SK-N-MC (cell line): ENCODE results near the gene SCCPDH.
A peak's percentile ranks its signal among the peaks of the same experiment; 100 is the strongest.
"Not testable (repeated sequence)": the region's sequence is repeated elsewhere in the genome, so short reads cannot be mapped to it uniquely, and the experiment has no call there.

Source experiments
- DNase-seq: peaks from one replicate; pipeline ENCODE4 v3.0.0-alpha.2; 2011; ENCODE audit warnings: low read depth, low spot score
- H3K27ac ChIP-seq: fragments of 200-600 bp; sonication (generic); 2 replicates; pipeline ENCODE4 v1.5.1; 2016; ENCODE audit warnings: mixed run types
- H3K36me3 ChIP-seq: fragments of 200-600 bp; sonication (generic); 2 replicates; pipeline ENCODE4 v1.6.1; 2017; ENCODE audit warnings: antibody characterized with exemption, low read length, mixed read lengths; ENCODE audit not compliant: insufficient read depth
- H3K4me3 ChIP-seq: fragments of 200-600 bp; sonication (generic); 2 replicates; pipeline ENCODE4 v1.5.1; 2016
- H3K9ac ChIP-seq: fragments of 200-600 bp; sonication (generic); 2 replicates; pipeline ENCODE4 v1.8.0; 2017; ENCODE audit warnings: mixed run types, mixed read lengths; ENCODE audit not compliant: insufficient read length
- H3K9me3 ChIP-seq: fragments of 200-600 bp; sonication (generic); 2 replicates; pipeline ENCODE4 v1.6.1; 2017; ENCODE audit warnings: low read depth, mild to moderate bottlenecking, antibody characterized with exemption, low read length, moderate library complexity, mixed read lengths
- EZH2 ChIP-seq: fragments of 200-600 bp; sonication (generic); IDR thresholded peaks from one replicate; pipeline ENCODE4 v1.6.1; 2017; ENCODE audit warnings: antibody characterized with exemption
- FOXP2 ChIP-seq: optimal IDR thresholded peaks from 2 replicates; pipeline ENCODE3; 2011; ENCODE audit warnings: mild to moderate bottlenecking, moderate library complexity; ENCODE audit not compliant: insufficient read depth; ENCODE audit errors: extremely low read length, control extremely low read depth
- POLR2AphosphoS5 ChIP-seq: IDR thresholded peaks from 2 replicates; pipeline ENCODE4 v1.6.1; 2012; ENCODE audit warnings: mild to moderate bottlenecking, low read depth, low read length, borderline replicate concordance

SCCPDH gene

DNA sequence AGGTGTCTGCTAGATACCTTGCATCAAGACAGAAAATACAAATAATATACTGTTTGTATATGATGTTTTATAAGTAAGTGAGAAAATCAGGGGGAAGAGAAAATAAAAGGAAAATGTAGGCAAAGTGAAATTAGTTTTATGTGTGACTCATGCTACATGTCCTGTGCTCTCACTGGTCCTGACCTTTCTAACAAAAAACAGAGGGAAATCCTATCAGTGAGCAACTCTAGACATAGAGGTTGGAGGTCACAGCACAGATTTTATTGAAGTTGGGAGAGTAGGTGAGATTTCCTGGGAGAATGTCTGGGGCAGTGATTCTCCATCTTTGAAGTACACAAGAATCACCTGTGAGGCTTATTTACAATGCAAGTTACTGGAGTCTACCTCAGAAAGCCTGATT is 9.5 kb downstream of the SCCPDH start:
- peaks cover 58% of the 10 kb centered on the region for H3K36me3 ChIP-seq
- TF ChIP-seq FOXP2, result no peak
- DNase-seq, result no peak
- no peak overlapping the region for H3K4me3 ChIP-seq
- no peak overlapping the region for H3K9ac ChIP-seq
- H3K27ac ChIP-seq, result no peak overlapping the region
- no peaks in the 10 kb centered on the region for H3K9me3 ChIP-seq

DNA sequence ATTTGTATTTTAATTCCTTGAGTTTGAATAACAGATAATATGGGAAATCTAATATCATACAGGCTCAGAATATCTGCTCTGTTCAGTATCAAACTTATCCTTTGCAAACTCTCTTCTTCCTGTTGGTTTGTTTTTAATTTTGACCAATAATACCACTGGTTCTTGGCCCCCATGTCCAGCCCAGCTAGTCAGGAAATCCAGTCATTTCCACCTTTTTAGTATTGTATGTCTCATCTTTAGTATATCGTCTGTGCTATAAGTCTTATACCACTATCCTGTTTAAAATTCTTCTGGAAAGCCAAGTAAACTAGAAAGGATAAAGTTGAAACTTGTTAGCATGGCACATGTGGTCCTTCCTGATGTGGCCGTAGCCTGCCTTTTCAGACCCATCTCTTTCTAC is 10.7 kb downstream of the SCCPDH start:
- Histone ChIP-seq H3K36me3 (peaks cover 53% of the 10 kb centered on the region), H3K9ac (no peak overlapping the region), H3K4me3 (no peak overlapping the region), H3K9me3 (no peaks in the 10 kb centered on the region), H3K27ac (no peak overlapping the region)
- no peak for DNase-seq
- TF ChIP-seq POLR2AphosphoS5 (no peak), EZH2 (no peak), FOXP2 (no peak)

DNA sequence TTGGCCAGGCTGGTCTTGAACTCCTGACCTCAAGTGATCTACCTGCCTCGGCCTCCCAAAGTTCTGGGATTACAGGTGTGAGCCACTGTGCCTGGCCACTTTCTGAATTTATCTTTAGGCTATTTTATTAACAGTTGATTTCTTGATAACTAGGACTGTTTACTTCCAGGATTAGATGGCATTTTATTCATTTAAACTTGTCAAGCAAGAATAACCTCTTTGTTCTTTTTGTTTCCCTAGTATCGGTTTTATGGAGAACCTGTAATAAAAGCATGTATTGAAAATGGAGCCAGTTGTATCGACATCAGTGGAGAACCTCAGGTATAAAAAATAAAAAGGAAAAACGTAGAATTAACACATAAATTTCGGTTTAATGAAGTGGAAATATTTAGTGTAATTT is 11.5 kb downstream of the SCCPDH start:
- Histone ChIP-seq H3K9ac (no peak overlapping the region), H3K4me3 (no peak overlapping the region), H3K27ac (no peak overlapping the region), H3K9me3 (no peaks in the 10 kb centered on the region), H3K36me3 (peaks cover 52% of the 10 kb centered on the region)
- no peak for DNase-seq
- TF ChIP-seq EZH2, result no peak
- TF ChIP-seq POLR2AphosphoS5, result no peak
- TF ChIP-seq FOXP2, result no peak

DNA sequence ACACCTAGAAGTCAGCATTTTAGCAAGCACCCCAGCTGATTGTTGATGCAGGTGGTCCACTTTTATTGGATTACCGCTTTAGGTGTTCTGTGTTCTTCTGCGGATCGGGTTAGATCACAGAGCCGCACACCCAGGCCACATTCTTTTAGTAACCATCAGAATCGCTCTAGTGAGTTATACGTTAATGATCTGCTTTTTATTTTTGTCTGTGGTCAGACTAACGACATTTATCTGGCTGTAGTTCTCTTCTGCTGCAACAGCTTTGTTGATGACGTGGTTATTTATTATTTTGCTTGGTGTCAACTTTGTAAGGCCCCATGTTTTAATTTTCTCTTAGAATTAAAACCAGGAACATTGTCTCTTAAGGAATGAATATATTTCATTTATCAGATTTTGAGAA is 18.2 kb downstream of the SCCPDH start:
- no peak for DNase-seq
- peaks cover 32% of the 10 kb centered on the region for H3K36me3 ChIP-seq
- no peak overlapping the region for H3K4me3 ChIP-seq
- H3K9ac ChIP-seq, result no peak overlapping the region
- H3K9me3 ChIP-seq, result no peaks in the 10 kb centered on the region
- no peak for TF ChIP-seq EZH2
- no peak for TF ChIP-seq FOXP2
- TF ChIP-seq POLR2AphosphoS5, result no peak
- no peak overlapping the region for H3K27ac ChIP-seq

DNA sequence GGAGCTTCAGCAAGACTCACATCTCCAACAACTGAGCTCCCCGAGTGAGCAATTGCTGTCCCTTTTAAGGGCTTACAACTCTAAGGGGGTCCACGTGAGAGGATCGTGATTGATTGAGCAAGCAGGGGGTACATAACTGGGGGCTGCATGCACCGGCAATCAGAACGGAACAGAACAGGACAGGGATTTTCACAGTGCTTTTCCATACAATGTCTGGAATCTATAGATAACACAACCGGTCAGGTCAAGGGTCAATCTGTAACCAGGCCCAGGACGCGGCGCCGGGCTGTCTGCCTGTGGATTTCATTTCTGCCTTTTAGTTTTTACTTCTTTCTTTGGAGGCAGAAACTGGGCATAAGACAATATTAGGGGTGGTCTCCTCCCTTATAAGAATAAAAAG is 21.9 kb downstream of the SCCPDH start:
- H3K9me3 ChIP-seq, DNase-seq, H3K4me3 ChIP-seq, H3K9ac ChIP-seq, H3K27ac ChIP-seq: not testable (repeated sequence)
- H3K36me3 ChIP-seq, result peaks cover 22% of the 10 kb centered on the region

DNA sequence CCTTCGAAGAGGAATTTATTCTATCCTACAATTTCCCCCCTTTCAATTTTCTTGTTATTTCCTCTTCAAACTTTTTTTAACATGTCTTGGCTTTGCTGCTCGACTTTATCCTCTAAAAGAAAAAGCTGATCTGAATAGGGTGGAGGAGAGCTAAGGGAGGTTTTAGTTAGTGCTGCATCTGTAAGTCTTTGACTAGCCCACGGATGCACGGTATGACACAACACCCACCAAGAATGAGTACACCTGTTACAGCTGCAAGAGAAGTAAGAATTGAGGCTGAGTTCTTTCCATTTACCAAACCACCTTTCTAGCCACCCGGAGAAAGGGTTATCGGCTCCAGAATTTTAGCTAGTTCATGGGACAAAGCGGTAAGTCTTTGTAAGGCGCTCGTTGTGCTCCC is 23.8 kb downstream of the SCCPDH start:
- DNase-seq, result no peak
- Histone ChIP-seq H3K36me3 (peaks cover 7% of the 10 kb centered on the region; the same call in 1 of the 2 replicates), H3K9me3 (no peaks in the 10 kb centered on the region), H3K4me3 (no peak overlapping the region), H3K9ac (no peak overlapping the region), H3K27ac (no peak overlapping the region)
- TF ChIP-seq EZH2, result no peak
- TF ChIP-seq POLR2AphosphoS5, result no peak
- TF ChIP-seq FOXP2, result no peak

DNA sequence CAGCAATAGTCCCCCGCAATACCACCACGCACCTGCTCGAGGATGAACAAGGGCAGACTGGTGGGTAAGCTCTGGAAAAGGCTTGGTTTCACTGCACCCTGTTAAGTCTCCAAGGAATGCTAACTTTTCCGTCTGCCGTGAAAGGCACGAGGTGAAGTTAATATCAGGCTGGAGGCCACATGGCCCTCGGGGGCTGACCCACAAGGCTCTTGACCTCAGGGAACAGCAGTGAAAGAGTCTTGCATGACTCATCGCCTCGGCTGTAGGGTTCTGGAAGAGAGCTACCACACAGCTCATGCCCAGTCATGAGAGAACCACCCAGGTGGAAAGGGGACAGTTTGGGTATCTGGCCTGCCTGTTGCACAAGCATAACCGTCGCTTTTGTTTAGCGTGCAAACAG is 24.7 kb downstream of the SCCPDH start:
- TF ChIP-seq EZH2 (no peak), POLR2AphosphoS5 (no peak), FOXP2 (no peak)
- Histone ChIP-seq H3K4me3 (no peak overlapping the region), H3K9ac (no peak overlapping the region), H3K36me3 (peaks cover 4% of the 10 kb centered on the region; the same call in 1 of the 2 replicates), H3K27ac (no peak overlapping the region), H3K9me3 (no peaks in the 10 kb centered on the region)
- no peak for DNase-seq

DNA sequence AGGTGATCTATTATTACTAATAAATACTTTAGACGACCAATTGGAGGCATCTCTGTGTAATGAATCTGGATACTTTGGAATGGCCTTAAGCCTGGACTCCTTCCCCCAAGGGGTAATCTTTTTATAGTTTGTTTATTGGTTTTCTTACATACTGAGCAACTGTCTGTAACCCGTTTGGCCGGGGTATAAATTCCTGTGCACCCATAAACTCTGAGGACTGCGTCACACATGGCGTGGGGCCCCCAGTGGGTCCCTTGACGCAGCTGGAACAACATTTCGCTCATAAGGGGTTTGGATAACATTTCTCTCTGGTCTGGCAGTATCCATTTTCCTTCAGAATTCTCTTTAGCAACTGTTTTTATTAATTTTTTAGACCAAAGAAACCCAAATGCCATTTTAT is 26.5 kb downstream of the SCCPDH start:
- DNase-seq, result no peak
- no peak overlapping the region for H3K9ac ChIP-seq
- TF ChIP-seq EZH2, result no peak
- TF ChIP-seq FOXP2, result no peak
- TF ChIP-seq POLR2AphosphoS5, result no peak
- no peak overlapping the region for H3K4me3 ChIP-seq
- no peaks in the 10 kb centered on the region for H3K9me3 ChIP-seq
- no peaks in the 10 kb centered on the region for H3K36me3 ChIP-seq
- no peak overlapping the region for H3K27ac ChIP-seq

DNA sequence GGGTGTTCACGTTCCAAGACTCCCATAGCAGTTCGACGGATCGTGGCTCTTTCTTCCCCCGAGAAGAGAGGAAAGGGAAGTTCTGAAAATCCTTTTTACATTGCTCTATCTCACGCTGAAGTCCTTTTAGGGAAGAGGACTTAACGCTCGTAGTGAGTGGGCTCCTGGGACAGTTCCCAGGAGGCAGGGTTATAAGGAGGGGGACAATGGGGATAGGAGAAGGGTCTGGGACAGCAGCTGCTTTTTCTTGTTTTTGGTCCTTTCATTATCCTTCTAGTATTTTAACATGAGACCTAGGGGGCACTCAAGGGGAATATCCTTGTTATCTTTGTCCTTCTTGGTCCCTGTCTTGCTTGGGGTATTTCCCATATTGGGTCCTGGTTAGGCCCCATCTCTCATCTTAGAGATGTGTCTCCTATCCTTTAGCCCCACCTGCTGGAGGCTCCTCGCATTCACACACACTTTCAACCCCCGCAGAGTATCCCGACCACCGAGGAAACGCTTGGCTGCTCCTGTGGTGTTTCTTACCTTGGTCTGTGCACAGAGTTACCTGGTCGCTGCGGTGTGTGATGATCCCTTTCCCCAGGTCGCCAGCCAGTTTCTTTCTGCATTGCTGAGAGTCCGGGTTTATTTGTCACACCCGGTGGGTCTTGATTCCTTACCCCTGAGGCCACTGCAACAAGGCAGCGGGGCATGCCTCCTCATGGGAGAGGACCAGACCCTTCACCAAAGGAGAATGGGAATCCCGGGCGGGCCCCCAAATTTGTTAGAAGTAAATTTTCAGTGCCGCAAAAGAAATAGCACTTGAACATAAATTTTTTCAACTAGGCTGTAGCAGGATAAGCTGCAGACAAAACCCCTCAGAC is 29.7 kb downstream of the SCCPDH start:
- H3K9ac ChIP-seq, result no peak overlapping the region
- TF ChIP-seq EZH2, result no peak
- TF ChIP-seq POLR2AphosphoS5, result no peak
- no peak for TF ChIP-seq FOXP2
- no peaks in the 10 kb centered on the region for H3K9me3 ChIP-seq
- H3K4me3 ChIP-seq, result no peak overlapping the region
- no peak overlapping the region for H3K27ac ChIP-seq
- H3K36me3 ChIP-seq, result no peaks in the 10 kb centered on the region
- DNase-seq, result peak; percentile 26
